Retinal pigment epithelial cell (primary cell): ENCODE measurements around the gene FBXO27.
A peak's percentile ranks its signal among the peaks of the same experiment; 100 is the strongest.

Experiments
- DNase-seq: peaks from one replicate; pipeline ENCODE4 v3.0.0-alpha.2; 2010; ENCODE audit warnings: low read depth
- H3K4me3 ChIP-seq: 2 replicates; pipeline ENCODE4 v1.5.1; 2011; ENCODE audit warnings: mild to moderate bottlenecking, low read length, control low read depth, moderate library complexity
- CTCF ChIP-seq: conservative IDR thresholded peaks from 2 replicates; pipeline ENCODE4 v1.5.1; 2011; ENCODE audit warnings: low read depth, low read length, control low read depth, inconsistent platforms

The FBXO27 gene, protein sequence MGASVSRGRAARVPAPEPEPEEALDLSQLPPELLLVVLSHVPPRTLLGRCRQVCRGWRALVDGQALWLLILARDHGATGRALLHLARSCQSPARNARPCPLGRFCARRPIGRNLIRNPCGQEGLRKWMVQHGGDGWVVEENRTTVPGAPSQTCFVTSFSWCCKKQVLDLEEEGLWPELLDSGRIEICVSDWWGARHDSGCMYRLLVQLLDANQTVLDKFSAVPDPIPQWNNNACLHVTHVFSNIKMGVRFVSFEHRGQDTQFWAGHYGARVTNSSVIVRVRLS

DNA sequence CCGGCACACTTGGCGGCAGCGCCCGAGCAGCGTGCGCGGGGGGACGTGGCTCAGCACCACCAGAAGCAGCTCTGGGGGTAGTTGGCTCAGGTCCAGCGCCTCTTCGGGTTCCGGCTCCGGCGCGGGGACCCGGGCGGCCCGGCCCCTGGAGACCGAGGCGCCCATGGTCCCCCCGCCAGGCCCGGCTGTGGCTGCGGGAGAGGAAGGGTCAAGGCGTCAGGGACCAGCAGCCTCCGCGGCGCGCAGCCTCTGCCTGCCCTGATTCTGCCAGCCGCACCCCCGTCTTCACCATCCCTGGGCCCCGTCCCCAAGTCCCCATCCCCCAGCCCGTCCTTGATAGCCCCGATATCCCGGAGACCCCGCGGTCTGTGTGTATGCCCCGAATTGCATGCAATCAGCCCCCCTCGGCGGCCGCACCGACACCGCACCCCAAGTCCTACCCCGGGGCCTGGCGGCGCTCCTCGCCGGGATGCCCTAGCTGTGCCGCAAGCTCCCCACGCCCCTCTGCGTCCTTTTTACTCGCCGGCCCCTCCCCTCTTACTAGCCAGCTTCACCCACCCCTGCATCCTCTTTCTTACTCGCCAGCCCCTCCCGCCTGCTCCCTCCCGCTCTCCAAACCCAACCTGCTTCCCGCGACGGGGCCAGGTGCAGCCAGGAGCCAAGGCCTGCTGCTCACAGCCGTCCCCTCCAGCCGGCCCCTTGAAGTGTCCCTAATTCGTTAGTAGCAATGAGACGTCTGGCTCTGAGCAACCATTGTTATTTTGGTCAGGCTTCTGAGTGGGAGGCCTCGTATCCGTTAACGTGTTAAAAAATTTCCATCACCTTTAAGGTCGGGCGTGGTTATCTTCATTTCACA lies at the start of gene FBXO27:
FBXO27 (minus strand) TSS at position 487 of the 856 bp plus-strand sequence; CDS start at position 165, 322 bp downstream.
- peak within 1 kb of the TSS; percentile 64 for H3K4me3 ChIP-seq
- TF ChIP-seq CTCF = no peak
- no peak for DNase-seq

GRCh38 chr19:39080431-39080830 lies 48.1 kb upstream of the FBXO27 start:
- no peak for DNase-seq
- H3K4me3 ChIP-seq = no peak overlapping the region
- no peak for TF ChIP-seq CTCF

DNA sequence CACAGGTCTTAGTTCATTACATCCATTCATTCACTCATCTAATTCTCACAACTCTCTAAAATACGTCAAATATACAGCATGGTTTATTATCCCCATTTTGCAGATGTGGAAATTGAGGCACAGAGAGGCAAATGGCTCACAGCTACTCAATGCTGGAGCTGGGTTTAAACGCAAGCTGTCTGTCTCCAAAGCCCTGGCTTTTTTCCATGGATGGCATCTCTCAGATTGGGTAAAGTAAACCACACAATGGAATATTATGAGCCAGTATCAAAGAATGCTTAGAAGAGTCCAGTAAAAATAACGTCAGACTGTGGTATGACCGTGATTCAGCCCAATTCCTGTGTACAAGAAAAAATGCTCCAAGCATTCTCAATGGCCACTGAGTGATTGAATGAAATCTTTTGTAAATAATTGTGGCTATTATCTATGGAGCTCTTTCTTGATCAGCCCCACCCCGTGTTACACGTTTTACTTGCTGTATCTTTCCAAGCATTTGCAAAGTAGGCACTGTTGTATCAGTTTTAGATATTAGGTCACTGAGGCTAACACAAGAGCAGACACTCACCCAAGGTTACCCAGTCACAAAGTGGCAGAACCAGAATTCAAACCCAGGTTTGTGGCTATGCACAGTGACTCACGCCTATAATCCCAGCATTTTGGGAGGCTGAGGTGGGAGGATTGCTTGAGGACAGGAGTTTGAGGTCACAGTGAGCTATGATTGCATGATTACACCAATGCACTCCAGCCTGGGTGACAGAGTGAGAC lies 46.3 kb upstream of the FBXO27 start:
- no peak overlapping the region for H3K4me3 ChIP-seq
- no peak for TF ChIP-seq CTCF
- peak; percentile 55 for DNase-seq

DNA sequence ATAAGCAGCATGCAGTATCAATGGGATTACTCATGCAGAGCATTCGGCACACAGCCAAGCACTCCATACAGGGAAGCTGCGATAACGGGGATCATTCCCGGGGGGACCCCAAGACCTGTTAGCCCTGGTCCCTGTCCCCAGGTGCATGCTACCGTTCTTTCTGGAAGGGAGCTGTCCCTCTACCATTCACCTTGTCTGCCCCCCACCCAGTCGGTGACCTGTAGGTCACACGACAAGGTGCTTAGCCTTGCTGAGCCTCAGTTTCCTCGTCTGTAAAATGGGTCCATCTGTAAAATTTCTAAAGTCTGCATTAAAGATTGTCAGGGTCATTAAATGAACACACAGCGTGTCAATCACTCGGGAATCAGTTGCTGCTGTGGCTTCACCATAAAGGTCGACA lies 45.0 kb upstream of the FBXO27 start:
- DNase-seq = no peak
- no peak overlapping the region for H3K4me3 ChIP-seq
- no peak for TF ChIP-seq CTCF

DNA sequence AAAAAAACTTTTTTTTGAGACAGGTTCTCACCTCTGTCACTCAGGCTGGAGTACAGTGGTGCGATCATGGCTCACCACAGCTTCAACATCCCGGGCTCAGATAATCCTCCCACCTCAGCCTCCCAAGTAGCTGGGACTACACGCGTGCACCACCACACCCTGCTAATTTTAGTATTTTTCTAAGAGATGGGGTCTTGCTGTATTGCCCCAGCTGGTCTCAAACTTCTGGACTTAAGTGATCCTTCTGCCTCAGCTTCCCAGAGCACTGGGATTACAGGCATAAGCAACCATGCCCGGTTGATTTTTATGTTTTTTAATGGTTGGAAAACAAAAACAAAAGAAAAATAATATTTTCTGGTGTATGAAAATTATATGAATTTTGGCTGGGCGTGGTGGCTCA lies 42.6 kb upstream of the FBXO27 start:
- no peak for TF ChIP-seq CTCF

DNA sequence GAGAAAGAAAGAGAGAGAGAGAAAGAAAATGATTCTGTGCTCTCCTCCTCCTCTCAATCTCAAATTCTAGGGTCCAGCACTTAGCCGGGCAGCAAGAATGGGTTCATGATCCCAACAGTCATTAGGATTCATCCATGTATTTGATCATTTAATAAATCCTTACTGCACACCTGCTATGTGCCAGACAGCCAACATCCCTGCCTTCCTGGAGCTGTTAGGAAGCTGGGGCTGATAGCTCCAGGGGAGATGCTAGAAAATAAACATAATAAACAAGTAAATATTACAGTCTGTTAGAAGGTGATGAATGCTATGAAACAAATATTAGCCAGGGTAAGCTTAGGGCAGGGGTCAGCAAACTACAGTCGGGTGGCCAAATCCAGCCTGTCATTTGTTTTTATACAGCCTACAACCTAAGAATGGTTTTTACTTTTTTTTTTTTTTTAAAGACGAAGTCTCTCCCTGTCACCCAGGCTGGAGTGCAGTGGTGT lies 41.9 kb upstream of the FBXO27 start:
- TF ChIP-seq CTCF = no peak
- no peak overlapping the region for H3K4me3 ChIP-seq
- DNase-seq = no peak

More for the DNA sequence above, 42.6 kb upstream of the FBXO27 start:
- no peak overlapping the region for H3K4me3 ChIP-seq
- DNase-seq = no peak
